ENCODE results near the gene RIOK1.
"Not testable (repeated sequence)": the region's sequence is repeated elsewhere in the genome, so short reads cannot be mapped to it uniquely, and the experiment has no call there.

DNA sequence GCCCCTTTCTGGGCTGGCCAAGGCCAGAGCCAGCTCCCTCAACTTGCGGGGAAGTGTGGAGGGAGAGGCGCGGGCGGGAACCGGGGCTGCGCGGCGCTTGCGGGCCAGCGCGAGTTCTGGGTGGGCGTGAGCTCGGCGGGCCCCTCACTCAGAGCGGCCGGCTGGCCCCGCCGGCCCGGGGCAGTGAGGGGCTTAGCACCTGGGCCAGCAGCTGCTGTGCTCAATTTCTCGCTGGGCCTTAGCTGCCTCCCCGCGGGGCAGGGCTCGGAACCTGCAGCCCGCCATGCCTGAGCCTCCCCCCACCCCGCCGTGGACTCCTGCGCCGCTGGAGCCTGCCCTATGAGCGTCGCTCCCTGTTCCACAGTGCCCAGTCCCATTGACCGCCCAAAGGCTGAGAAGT, 66.7 kb downstream of the RIOK1 start:
- not testable (repeated sequence) for TF ChIP-seq POLR2AphosphoS5 (IDR thresholded peaks at IDR 0.05; ENCODE audit: low read depth, low read length); POLR2A (IDR thresholded peaks at IDR 0.05; ENCODE audit: low read depth, low read length); PAX5 (IDR thresholded peaks at IDR 0.05; ENCODE audit: insufficient read depth, low read length, severe bottlenecking); SPI1 (IDR thresholded peaks at IDR 0.05; ENCODE audit: low read depth, low read length); TAF1 (IDR thresholded peaks at IDR 0.05; ENCODE audit: low read depth, low read length); POU2F2 (IDR thresholded peaks at IDR 0.05; ENCODE audit: low read depth, low read length)

All from GM12891 (cell line).